Right cardiac atrium (tissue), 5 donors: ENCODE results near the gene RPUSD3. TPM values are rescaled to one million over a fixed set of nuclear protein-coding genes. Genes with fewer than 3 reads are reported as not detected.

ENCODE experiments used
- ATAC-seq, 2 donors: fragments of 200-7000 bp; cut with Tn5 transposase; one replicate each; pipeline versions ENCODE4 v1.8.0 to v1.9.1; 2020; ENCODE audit warnings: moderate library complexity in 2 of 2, mild to moderate bottlenecking in 1 of 2
- DNase-seq, 3 donors: peaks; one replicate each; pipeline ENCODE4 v3.0.0-alpha.2; 2020
- H3K27ac ChIP-seq: one replicate; pipeline ENCODE4 v1.5.1; 2013; ENCODE audit warnings: mild to moderate bottlenecking, low read length, control low read depth, moderate library complexity
- H3K27me3 ChIP-seq: one replicate; pipeline ENCODE4 v1.6.1; 2013; ENCODE audit not compliant: control insufficient read depth, insufficient read depth
- H3K4me1 ChIP-seq: one replicate; pipeline ENCODE4 v1.6.1; 2013; ENCODE audit warnings: low read length; ENCODE audit not compliant: control insufficient read depth, insufficient read depth
- H3K4me3 ChIP-seq: one replicate; pipeline ENCODE4 v1.5.1; 2013; ENCODE audit warnings: low read length, control low read depth
- H3K9me3 ChIP-seq: one replicate; pipeline ENCODE4 v1.6.1; 2013; ENCODE audit warnings: low read length; ENCODE audit not compliant: control insufficient read depth
- WGBS: extraction: QIAGEN DNeasy Blood & Tissue Kit; methylation state at CpG from one replicate; pipeline ENCODE4 v1.1.7; 2013; 5-methylcytosine and 5-hydroxymethylcytosine counted together
- intact Hi-C, 4 donors: fragments of 100-400 bp; cut with DNase I; formaldehyde crosslinking; loops; one replicate each; pipeline versions ENCODE4 v1.11.0 to v1.14.0; 2022 to 2023
- polyA plus RNA-seq: library from polyadenylated mRNA; stranded (reverse); fragments of 200-250 nt; gene quantifications from one replicate; pipeline ENCODE4 v1.2.3, GENCODE V29; 2013
- total RNA-seq, 4 donors: library from RNA; stranded (reverse); fragmentation: NEBNext Ultra II Directional; extraction: Animal tissue kit (Norgen Biotek cat#: 25700); gene quantifications; one replicate each; pipeline ENCODE4 v1.2.1, GENCODE V29; 2021
- donor health status: healthy with polysubstance abuse.
- donor health status: DM: no; HTN: yes; CAD: no.
- donor health status: DM: no; HTN: no; CAD: no.
- donor health status: DM: no; HTN: yes; CAD: no; lungs with severe emphysema.
- donor health status: DM: yes; HTN: yes; CAD: no.

The RPUSD3 gene
- total and polyA plus RNA-seq, 5 donors, result 31.2 to 43.3 (median 37.7) TPM

GRCh38 chr3:9803494-9803893 lies 40.3 kb downstream of the RPUSD3 start:
- Histone ChIP-seq H3K27me3 (no peaks in the 10 kb centered on the region), H3K9me3 (no peaks in the 10 kb centered on the region), H3K4me1 (peaks cover 4% of the 10 kb centered on the region), H3K4me3 (no peak overlapping the region), H3K27ac (peak overlapping the region; percentile 87)
- 78% methylated on average over 1 of the region's 1 CpG for WGBS
- DNase-seq (no peak), ATAC-seq (peak in 1 of 2 donors; percentile 19)
- intact Hi-C loops, result no loop called here

GRCh38 chr3:9800529-9800928 lies 43.3 kb downstream of the RPUSD3 start:
- DNase-seq (no peak), ATAC-seq (no peak)
- intact Hi-C loops, result no loop called here
- peaks cover 4% of the 10 kb centered on the region for H3K4me1 ChIP-seq
- no peaks in the 10 kb centered on the region for H3K27me3 ChIP-seq
- 88% methylated on average over 5 of the region's 5 CpGs for WGBS
- H3K4me3 ChIP-seq, result no peak overlapping the region
- no peak overlapping the region for H3K27ac ChIP-seq
- no peaks in the 10 kb centered on the region for H3K9me3 ChIP-seq

- H3K27me3 ChIP-seq, result no peaks in the 10 kb centered on the region
- H3K4me3 ChIP-seq, result no peak overlapping the region
- H3K27ac ChIP-seq, result no peak overlapping the region
- ATAC-seq, result no peak
- no peak for DNase-seq
- WGBS, result 92% methylated on average over 12 of the region's 12 CpGs
- H3K9me3 ChIP-seq, result no peaks in the 10 kb centered on the region
- no peaks in the 10 kb centered on the region for H3K4me1 ChIP-seq
- intact Hi-C loops, result no loop called here
These were observed 46.4 kb downstream of the RPUSD3 start for GRCh38 chr3:9797196-9797945.

GRCh38 chr3:9795207-9795606 lies 48.6 kb downstream of the RPUSD3 start:
- intact Hi-C loops, result no loop called here
- ATAC-seq, result no peak
- H3K4me1 ChIP-seq, result no peaks in the 10 kb centered on the region
- 81% methylated on average over 5 of the region's 5 CpGs for WGBS
- no peaks in the 10 kb centered on the region for H3K27me3 ChIP-seq
- H3K27ac ChIP-seq, result no peak overlapping the region
- H3K9me3 ChIP-seq, result no peaks in the 10 kb centered on the region
- DNase-seq, result no peak
- H3K4me3 ChIP-seq, result no peak overlapping the region

- intact Hi-C loops, result no loop called here
- Histone ChIP-seq H3K9me3 (no peaks in the 10 kb centered on the region), H3K27ac (no peak overlapping the region), H3K4me1 (no peaks in the 10 kb centered on the region), H3K27me3 (no peaks in the 10 kb centered on the region), H3K4me3 (no peak overlapping the region)
- ATAC-seq (no peak), DNase-seq (no peak)
- WGBS, result 95% methylated on average over 11 of the region's 11 CpGs
These were observed 49.4 kb downstream of the RPUSD3 start for GRCh38 chr3:9794400-9794799.

- intact Hi-C loops, result no loop called here
- DNase-seq, result peak in 2 of 3 donors; percentile 29 to 69
These were observed 50.5 kb downstream of the RPUSD3 start for GRCh38 chr3:9793161-9793781.

GRCh38 chr3:9792405-9793160 lies 51.2 kb downstream of the RPUSD3 start, which contains the start of the genes ARPC4 and TADA3:
ARPC4 (plus strand) TSS chr3:9793082; CDS start chr3:9793122, 40 bp downstream.
TADA3 (minus strand) TSS chr3:9792473; CDS start chr3:9791466, 1,007 bp downstream.
- Histone ChIP-seq H3K4me1 (no peaks in the 10 kb centered on the region), H3K27ac (peak within 1 kb of the TSS; percentile 77), H3K4me3 (peak within 1 kb of the TSS; percentile 99), H3K27me3 (no peaks in the 10 kb centered on the region), H3K9me3 (no peaks in the 10 kb centered on the region)
- ATAC-seq, result peak; percentile 95
- peak; percentile 95 to 98 (median 97) for DNase-seq
- intact Hi-C loops, result no loop called here
- WGBS, result under 1% methylated on average over 65 of the region's 65 CpGs

More at GRCh38 chr3:9793161-9793781, 50.5 kb downstream of the RPUSD3 start:
- Histone ChIP-seq H3K4me1 (no peaks in the 10 kb centered on the region), H3K27ac (peak overlapping the region; percentile 77), H3K4me3 (peak overlapping the region; percentile 99), H3K27me3 (no peaks in the 10 kb centered on the region), H3K9me3 (no peaks in the 10 kb centered on the region)
- WGBS, result 2% methylated on average over 23 of the region's 23 CpGs
- ATAC-seq, result peak; percentile 4 to 12

- no peak for DNase-seq
- no peak for ATAC-seq
- intact Hi-C loops, result no loop called here
- no peaks in the 10 kb centered on the region for H3K4me1 ChIP-seq
- peak overlapping the region; percentile 99 for H3K4me3 ChIP-seq
- H3K27ac ChIP-seq, result peak overlapping the region; percentile 77
- WGBS, result 16% methylated on average over 14 of the region's 14 CpGs
- H3K27me3 ChIP-seq, result no peaks in the 10 kb centered on the region
- no peaks in the 10 kb centered on the region for H3K9me3 ChIP-seq
These were observed 51.9 kb downstream of the RPUSD3 start for GRCh38 chr3:9791790-9792404.

GRCh38 chr3:9791127-9791526 lies 52.7 kb downstream of the RPUSD3 start:
- intact Hi-C loops, result no loop called here
- no peaks in the 10 kb centered on the region for H3K27me3 ChIP-seq
- ATAC-seq (no peak), DNase-seq (no peak)
- H3K9me3 ChIP-seq, result no peaks in the 10 kb centered on the region
- no peaks in the 10 kb centered on the region for H3K4me1 ChIP-seq
- no peak overlapping the region for H3K27ac ChIP-seq
- 82% methylated on average over 11 of the region's 11 CpGs for WGBS
- H3K4me3 ChIP-seq, result no peak overlapping the region
